Measurements from ENCODE around the gene LECT2.

The LECT2 gene
- 0 reads per million in 3 donors for total RNA-seq

DNA sequence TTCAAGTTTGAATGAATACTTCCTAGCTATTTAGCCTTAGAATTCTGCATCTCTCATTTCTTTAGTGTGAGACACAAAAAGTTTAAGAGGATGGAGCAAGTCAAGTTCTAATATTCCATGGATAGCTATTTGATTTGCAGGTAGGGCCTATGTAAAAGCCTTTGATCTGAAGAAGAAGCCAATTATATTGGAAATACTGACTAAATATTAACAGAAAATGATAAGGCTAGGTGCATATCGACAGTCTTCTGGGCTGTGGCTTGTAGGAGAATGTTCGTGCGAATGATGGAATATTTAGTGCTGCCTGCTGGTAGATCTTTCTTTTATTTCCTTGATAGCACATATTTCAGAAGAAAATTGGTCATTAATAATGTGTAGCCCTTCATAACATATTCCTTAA, at the start of gene LECT2:
Gene LECT2 (minus strand): TSS at position 85 of the 400 bp plus-strand sequence. CDS start 150 bp downstream, outside the sequence.
- no peak within 1 kb of the TSS for H3K4me3 ChIP-seq (ENCODE audit: insufficient read depth, low read depth, low read length, poor library complexity, severe bottlenecking)
- no peaks in the 10 kb centered on the region for H3K4me1 ChIP-seq (ENCODE audit: control insufficient read depth, insufficient read depth, low read length, poor library complexity, severe bottlenecking)
- no peak for DNase-seq
- H3K36me3 ChIP-seq (ENCODE audit: control insufficient read depth, insufficient read depth, low read length): no peaks in the 10 kb centered on the region
- no peaks in the 10 kb centered on the region for H3K9me3 ChIP-seq (ENCODE audit: control insufficient read depth, low read length)
- H3K27me3 ChIP-seq (replicated peaks; ENCODE audit: control insufficient read depth, insufficient read depth, low read length, poor library complexity, severe bottlenecking): peaks cover 1% of the 10 kb centered on the region
- H3K27ac ChIP-seq (ENCODE audit: insufficient read depth, low read length, poor library complexity, severe bottlenecking): no peak within 1 kb of the TSS

DNA sequence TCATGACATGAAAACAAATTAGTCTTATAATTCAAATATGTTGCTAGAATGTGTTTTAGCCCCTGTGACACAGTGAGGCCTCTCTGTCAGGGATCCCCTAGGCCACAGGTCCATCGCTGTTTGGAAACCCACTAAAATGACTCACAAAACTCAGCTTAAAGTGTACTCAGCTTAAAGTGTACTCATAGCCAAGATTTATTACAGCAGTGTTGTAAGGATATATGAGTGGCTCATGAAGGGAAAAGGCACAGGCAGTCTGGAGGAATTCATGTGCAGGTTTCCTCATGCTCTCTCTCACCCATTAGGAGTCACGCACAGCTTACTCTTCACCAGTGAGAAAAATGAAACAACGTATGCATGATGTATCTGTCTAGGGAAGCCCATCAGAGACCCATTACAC, 49.7 kb upstream of the LECT2 start:
- no peak for DNase-seq
- no peak overlapping the region for H3K4me3 ChIP-seq (ENCODE audit: insufficient read depth, low read depth, low read length, poor library complexity, severe bottlenecking)
- H3K27me3 ChIP-seq (replicated peaks; ENCODE audit: control insufficient read depth, insufficient read depth, low read length, poor library complexity, severe bottlenecking): no peaks in the 10 kb centered on the region
- H3K36me3 ChIP-seq (ENCODE audit: control insufficient read depth, insufficient read depth, low read length): no peaks in the 10 kb centered on the region
- H3K9me3 ChIP-seq (ENCODE audit: control insufficient read depth, low read length): no peaks in the 10 kb centered on the region
- H3K4me1 ChIP-seq (ENCODE audit: control insufficient read depth, insufficient read depth, low read length, poor library complexity, severe bottlenecking): no peaks in the 10 kb centered on the region
- H3K27ac ChIP-seq (ENCODE audit: insufficient read depth, low read length, poor library complexity, severe bottlenecking): no peak overlapping the region

DNA sequence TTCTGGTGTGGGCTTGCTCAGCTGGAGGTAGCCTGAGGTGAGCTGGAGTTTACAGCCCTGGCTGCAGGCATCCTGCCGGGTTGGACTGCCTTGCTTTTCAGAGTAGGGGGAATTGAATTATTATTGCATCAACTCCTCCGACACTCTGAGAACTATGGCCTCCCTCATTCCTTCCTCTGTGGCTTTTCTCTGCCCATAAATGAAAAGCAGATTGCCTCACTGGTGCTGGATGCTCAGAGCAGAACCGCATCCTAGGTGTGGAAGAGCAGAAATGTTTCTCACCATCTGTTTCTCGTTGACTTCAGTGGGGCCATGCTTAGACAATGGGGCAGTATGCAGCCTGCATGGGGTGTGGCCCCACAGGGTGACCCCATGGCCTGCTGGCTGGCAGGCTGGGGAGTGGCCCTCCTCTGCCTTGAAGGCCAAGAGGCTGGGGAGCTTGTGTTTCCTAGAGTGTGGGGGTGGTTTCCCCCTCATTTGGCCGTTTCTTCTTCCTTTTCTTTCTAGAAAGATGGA, 46.7 kb upstream of the LECT2 start:
- H3K27ac ChIP-seq (ENCODE audit: insufficient read depth, low read length, poor library complexity, severe bottlenecking): no peak overlapping the region
- no peaks in the 10 kb centered on the region for H3K27me3 ChIP-seq (replicated peaks; ENCODE audit: control insufficient read depth, insufficient read depth, low read length, poor library complexity, severe bottlenecking)
- no peaks in the 10 kb centered on the region for H3K4me1 ChIP-seq (ENCODE audit: control insufficient read depth, insufficient read depth, low read length, poor library complexity, severe bottlenecking)
- no peak for DNase-seq
- no peaks in the 10 kb centered on the region for H3K9me3 ChIP-seq (ENCODE audit: control insufficient read depth, low read length)
- H3K36me3 ChIP-seq (ENCODE audit: control insufficient read depth, insufficient read depth, low read length): no peaks in the 10 kb centered on the region
- H3K4me3 ChIP-seq (ENCODE audit: insufficient read depth, low read depth, low read length, poor library complexity, severe bottlenecking): no peak overlapping the region

DNA sequence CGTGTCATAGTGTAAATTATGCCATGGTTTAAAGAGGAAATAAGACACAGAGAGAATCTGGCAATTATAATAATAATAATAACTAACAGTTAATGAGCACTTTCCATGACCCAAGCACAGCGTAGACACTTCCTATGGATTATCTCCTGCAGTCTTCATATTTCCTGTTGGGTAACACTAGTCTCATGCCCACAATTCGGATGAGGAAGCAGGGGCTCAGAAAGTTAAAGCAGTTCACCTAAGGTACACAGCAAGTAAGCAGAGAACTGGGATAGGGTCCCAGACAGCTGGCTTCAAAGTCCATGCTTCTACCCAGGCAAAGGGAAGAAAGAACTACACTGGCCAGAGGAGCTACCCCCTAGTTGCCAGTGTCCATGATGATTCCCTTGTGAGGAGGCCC, 46.1 kb upstream of the LECT2 start:
- no peaks in the 10 kb centered on the region for H3K36me3 ChIP-seq (ENCODE audit: control insufficient read depth, insufficient read depth, low read length)
- no peak overlapping the region for H3K27ac ChIP-seq (ENCODE audit: insufficient read depth, low read length, poor library complexity, severe bottlenecking)
- H3K4me1 ChIP-seq (ENCODE audit: control insufficient read depth, insufficient read depth, low read length, poor library complexity, severe bottlenecking): no peaks in the 10 kb centered on the region
- no peaks in the 10 kb centered on the region for H3K27me3 ChIP-seq (replicated peaks; ENCODE audit: control insufficient read depth, insufficient read depth, low read length, poor library complexity, severe bottlenecking)
- H3K4me3 ChIP-seq (ENCODE audit: insufficient read depth, low read depth, low read length, poor library complexity, severe bottlenecking): no peak overlapping the region
- H3K9me3 ChIP-seq (ENCODE audit: control insufficient read depth, low read length): no peaks in the 10 kb centered on the region
- no peak for DNase-seq

DNA sequence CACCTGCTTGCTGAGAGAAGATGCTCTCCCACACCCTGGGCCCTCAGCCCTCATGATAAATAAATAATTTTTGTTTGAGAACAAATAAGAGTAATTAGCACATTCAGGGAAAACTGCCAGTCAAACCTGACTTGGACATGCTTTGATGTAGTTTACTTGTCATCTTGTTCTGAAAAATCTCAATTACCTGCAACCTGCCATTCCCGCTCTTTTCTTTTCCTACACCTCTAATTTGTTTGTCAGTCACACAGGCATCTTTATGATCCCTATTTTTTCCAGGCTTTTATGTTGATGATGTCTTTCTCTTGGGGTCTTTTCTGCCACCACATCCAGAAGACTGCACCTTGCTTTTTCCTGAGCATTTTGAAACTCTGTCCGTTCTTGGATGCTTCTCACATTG, 45.4 kb upstream of the LECT2 start:
- Histone ChIP-seq H3K36me3 (ENCODE audit: control insufficient read depth, insufficient read depth, low read length) (no peaks in the 10 kb centered on the region), H3K27ac (ENCODE audit: insufficient read depth, low read length, poor library complexity, severe bottlenecking) (no peak overlapping the region), H3K27me3 (replicated peaks; ENCODE audit: control insufficient read depth, insufficient read depth, low read length, poor library complexity, severe bottlenecking) (no peaks in the 10 kb centered on the region), H3K4me1 (ENCODE audit: control insufficient read depth, insufficient read depth, low read length, poor library complexity, severe bottlenecking) (no peaks in the 10 kb centered on the region), H3K9me3 (ENCODE audit: control insufficient read depth, low read length) (no peaks in the 10 kb centered on the region), H3K4me3 (ENCODE audit: insufficient read depth, low read depth, low read length, poor library complexity, severe bottlenecking) (no peak overlapping the region)
- no peak for DNase-seq

DNA sequence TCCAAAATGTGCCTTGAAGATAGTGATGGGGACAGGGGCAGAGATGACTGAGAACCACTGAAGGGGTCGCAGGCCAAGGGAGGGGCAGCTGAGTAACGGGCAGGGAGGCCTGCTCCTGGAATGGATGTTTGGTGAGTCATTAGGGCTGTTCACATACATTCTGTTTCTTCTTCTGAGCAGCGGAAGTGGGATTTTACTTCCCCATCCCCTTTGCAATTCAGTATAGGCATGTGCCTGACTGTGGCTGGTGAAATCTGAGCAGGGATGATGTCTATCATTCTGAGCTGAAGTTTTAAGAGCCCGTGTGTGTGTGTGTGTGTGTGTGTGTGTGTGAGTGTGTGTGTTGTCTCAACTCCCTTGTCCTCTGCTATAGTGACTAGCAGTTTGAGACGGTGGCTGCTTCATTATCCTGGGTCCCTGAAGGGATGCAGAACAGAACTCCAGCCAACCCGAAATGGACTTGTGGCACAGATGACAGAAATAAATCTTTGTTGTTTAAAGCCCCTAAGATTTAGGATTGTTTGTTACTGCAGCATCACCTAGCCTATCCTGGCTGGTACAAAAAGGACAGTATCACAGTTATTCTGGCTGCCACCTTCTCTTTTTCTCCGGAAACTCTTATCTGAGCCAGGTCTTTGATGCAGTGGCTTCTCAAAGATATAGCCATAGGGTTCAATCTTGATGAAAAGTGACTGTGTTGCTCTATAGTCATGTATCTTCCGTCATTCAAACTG, 44.8 kb upstream of the LECT2 start:
- Histone ChIP-seq H3K27me3 (replicated peaks; ENCODE audit: control insufficient read depth, insufficient read depth, low read length, poor library complexity, severe bottlenecking) (no peaks in the 10 kb centered on the region), H3K4me1 (ENCODE audit: control insufficient read depth, insufficient read depth, low read length, poor library complexity, severe bottlenecking) (no peaks in the 10 kb centered on the region), H3K9me3 (ENCODE audit: control insufficient read depth, low read length) (no peaks in the 10 kb centered on the region), H3K4me3 (ENCODE audit: insufficient read depth, low read depth, low read length, poor library complexity, severe bottlenecking) (no peak overlapping the region), H3K36me3 (ENCODE audit: control insufficient read depth, insufficient read depth, low read length) (no peaks in the 10 kb centered on the region), H3K27ac (ENCODE audit: insufficient read depth, low read length, poor library complexity, severe bottlenecking) (no peak overlapping the region)
- DNase-seq: no peak

DNA sequence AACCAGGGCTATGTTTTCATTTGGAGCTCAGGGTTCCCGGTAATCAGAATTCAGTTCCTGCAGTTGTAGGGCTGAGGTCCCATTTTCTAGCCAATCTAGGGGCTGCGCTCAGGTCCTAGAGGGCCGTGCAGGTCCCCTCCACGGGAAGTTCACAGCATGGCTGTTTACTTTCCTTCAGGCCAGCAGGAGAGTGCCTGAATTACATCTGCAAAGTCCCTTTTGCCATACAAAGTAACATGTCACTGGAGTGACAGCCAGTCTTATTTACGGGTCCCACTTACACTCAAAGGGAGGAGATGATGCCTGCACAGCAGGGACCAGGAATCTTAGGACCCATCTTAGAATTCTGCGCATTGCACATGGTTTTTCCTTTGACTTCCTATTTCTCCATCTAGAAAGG, 44.1 kb upstream of the LECT2 start:
- DNase-seq: no peak
- Histone ChIP-seq H3K27me3 (replicated peaks; ENCODE audit: control insufficient read depth, insufficient read depth, low read length, poor library complexity, severe bottlenecking) (no peaks in the 10 kb centered on the region), H3K27ac (ENCODE audit: insufficient read depth, low read length, poor library complexity, severe bottlenecking) (no peak overlapping the region), H3K36me3 (ENCODE audit: control insufficient read depth, insufficient read depth, low read length) (no peaks in the 10 kb centered on the region), H3K4me1 (ENCODE audit: control insufficient read depth, insufficient read depth, low read length, poor library complexity, severe bottlenecking) (no peaks in the 10 kb centered on the region), H3K9me3 (ENCODE audit: control insufficient read depth, low read length) (no peaks in the 10 kb centered on the region), H3K4me3 (ENCODE audit: insufficient read depth, low read depth, low read length, poor library complexity, severe bottlenecking) (no peak overlapping the region)

DNA sequence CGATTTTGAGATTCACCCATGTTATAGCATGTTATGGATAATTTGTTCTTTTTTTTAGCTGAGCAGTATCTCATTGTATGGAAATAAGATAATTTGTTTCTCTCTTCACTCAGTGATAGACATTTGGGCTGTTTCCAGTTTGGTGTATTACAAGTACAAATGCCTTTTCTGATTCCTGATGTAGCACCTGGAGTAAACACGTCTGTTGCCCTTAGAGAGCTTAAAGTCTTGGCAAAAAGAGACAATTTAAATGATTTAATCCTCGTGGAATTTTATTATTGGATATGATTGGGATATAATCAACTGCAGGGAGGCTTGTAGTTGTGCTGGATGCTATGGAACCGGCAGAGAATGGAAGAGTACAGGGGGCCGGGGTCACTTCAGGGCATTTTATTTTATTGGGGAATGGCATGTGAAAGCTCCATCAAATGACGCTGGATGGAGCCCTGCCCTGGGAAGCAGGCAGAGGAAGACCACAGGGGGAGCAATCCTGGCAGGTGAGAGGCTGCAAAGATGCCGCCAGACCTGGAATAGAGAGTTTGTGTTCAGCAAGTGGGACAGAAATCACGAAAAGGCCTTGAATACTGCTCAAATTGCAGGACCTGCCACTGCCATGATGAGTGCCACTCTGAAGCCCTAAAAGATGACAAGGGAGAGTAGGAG, 43.0 kb upstream of the LECT2 start:
- H3K27me3 ChIP-seq (replicated peaks; ENCODE audit: control insufficient read depth, insufficient read depth, low read length, poor library complexity, severe bottlenecking): no peaks in the 10 kb centered on the region
- no peaks in the 10 kb centered on the region for H3K9me3 ChIP-seq (ENCODE audit: control insufficient read depth, low read length)
- H3K4me3 ChIP-seq (ENCODE audit: insufficient read depth, low read depth, low read length, poor library complexity, severe bottlenecking): no peak overlapping the region
- no peaks in the 10 kb centered on the region for H3K36me3 ChIP-seq (ENCODE audit: control insufficient read depth, insufficient read depth, low read length)
- H3K27ac ChIP-seq (ENCODE audit: insufficient read depth, low read length, poor library complexity, severe bottlenecking): no peak overlapping the region
- no peak for DNase-seq
- H3K4me1 ChIP-seq (ENCODE audit: control insufficient read depth, insufficient read depth, low read length, poor library complexity, severe bottlenecking): no peaks in the 10 kb centered on the region

DNA sequence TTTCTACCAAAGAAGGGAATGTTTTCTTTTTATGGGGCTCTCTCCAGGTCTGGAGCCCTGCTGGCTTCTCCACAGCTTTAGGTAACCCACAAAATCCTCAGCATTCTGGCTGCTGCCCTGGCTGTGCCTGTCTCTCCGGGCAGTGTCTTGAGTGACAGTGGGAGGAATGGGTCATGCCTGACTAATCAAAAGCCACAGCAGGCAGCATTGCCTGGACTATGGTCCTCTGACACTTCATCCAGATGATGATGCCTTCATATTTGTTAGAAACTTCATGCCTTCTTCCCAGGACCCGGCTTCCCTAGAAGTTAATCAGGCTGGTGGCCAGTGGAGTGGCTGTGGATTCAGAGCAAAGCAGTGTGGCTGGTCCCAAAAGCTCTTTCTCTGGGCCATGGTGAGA, 41.8 kb upstream of the LECT2 start:
- H3K4me1 ChIP-seq (ENCODE audit: control insufficient read depth, insufficient read depth, low read length, poor library complexity, severe bottlenecking): no peaks in the 10 kb centered on the region
- H3K36me3 ChIP-seq (ENCODE audit: control insufficient read depth, insufficient read depth, low read length): no peaks in the 10 kb centered on the region
- H3K4me3 ChIP-seq (ENCODE audit: insufficient read depth, low read depth, low read length, poor library complexity, severe bottlenecking): no peak overlapping the region
- H3K27ac ChIP-seq (ENCODE audit: insufficient read depth, low read length, poor library complexity, severe bottlenecking): no peak overlapping the region
- no peaks in the 10 kb centered on the region for H3K27me3 ChIP-seq (replicated peaks; ENCODE audit: control insufficient read depth, insufficient read depth, low read length, poor library complexity, severe bottlenecking)
- DNase-seq: no peak
- H3K9me3 ChIP-seq (ENCODE audit: control insufficient read depth, low read length): no peaks in the 10 kb centered on the region

DNA sequence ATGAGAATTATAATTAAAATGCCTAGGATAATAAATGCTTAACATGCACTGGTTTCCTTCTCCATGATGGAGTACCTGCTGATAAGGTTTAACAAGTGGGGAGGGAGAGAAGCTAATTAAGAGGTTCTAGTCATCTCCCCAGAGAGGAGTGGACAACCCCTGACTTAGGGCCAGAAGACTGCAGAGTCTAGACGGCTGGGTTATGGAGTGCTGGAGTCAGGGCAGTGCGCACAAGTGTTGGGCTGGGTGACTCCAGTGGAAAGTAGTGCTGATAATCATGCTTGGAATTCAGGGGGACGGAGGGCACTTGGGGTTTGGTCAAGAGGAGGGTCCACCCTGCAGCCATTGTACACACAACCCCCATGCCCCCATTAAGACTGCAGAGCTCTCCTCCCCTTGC, 41.2 kb upstream of the LECT2 start:
- H3K27ac ChIP-seq (ENCODE audit: insufficient read depth, low read length, poor library complexity, severe bottlenecking): no peak overlapping the region
- H3K4me3 ChIP-seq (ENCODE audit: insufficient read depth, low read depth, low read length, poor library complexity, severe bottlenecking): no peak overlapping the region
- no peaks in the 10 kb centered on the region for H3K27me3 ChIP-seq (replicated peaks; ENCODE audit: control insufficient read depth, insufficient read depth, low read length, poor library complexity, severe bottlenecking)
- H3K4me1 ChIP-seq (ENCODE audit: control insufficient read depth, insufficient read depth, low read length, poor library complexity, severe bottlenecking): no peaks in the 10 kb centered on the region
- no peaks in the 10 kb centered on the region for H3K36me3 ChIP-seq (ENCODE audit: control insufficient read depth, insufficient read depth, low read length)
- no peak for DNase-seq
- no peaks in the 10 kb centered on the region for H3K9me3 ChIP-seq (ENCODE audit: control insufficient read depth, low read length)
